Measurements from ENCODE around the gene SSH2.
A peak's percentile ranks its signal among the peaks of the same experiment; 100 is the strongest.

Gene SSH2

DNA sequence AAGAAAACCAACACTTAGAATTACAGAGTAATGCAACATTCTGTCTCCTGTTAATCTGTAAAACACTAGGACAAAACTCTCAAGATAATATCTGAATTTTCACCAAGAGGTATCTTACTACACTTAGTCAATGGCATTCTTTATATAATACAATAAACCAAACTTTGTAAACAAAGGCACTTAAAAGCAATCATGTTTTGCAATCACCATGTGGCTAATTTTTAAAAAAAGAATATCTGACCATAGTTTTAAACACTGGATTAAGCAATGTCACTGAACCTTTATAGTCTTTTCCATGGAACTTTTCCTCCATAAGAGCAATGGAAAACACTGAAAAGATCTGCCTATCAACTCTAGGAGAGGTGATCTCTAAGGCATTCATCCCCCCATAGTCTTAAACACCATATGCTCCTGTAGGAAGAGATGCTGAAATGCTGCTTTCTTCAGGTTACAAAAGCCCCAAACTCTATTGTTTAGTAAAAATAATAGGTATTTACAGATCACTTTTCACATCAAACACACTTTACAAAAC lies 163.2 kb downstream of the SSH2 start:
- ATAC-seq (no peak), DNase-seq (ENCODE audit: low spot score in 2 of 2) (no peak)
- Mint-ChIP-seq H3K36me3 (no peaks in the 10 kb centered on the region), H3K27ac (no peak overlapping the region), H3K4me3 (no peak overlapping the region), H3K4me1 (no peaks in the 10 kb centered on the region), H3K9me3 (no peaks in the 10 kb centered on the region)

DNA sequence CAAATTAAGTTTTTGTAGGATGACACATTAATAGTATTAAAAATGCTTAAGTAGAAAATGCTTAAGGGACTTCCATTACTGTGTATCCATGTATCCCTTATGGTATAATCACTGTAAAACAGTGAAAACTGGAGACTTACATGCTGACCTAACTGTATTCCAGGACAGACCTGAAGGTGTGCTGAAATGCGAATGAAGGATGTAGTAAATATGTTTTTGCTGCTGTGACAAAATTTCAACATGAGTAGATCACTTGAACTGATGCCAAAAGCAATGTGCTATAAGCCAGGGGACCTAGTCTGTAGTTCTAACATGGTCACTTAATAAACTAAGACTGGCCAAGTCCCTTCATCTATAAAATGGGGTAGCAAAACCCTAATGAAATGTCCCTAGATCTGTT lies 165.3 kb downstream of the SSH2 start:
- Mint-ChIP-seq H3K36me3 (peaks cover 11% of the 10 kb centered on the region), H3K4me1 (peaks cover 3% of the 10 kb centered on the region), H3K9me3 (no peaks in the 10 kb centered on the region), H3K27ac (no peak overlapping the region), H3K4me3 (no peak overlapping the region)
- no peak for ATAC-seq
- DNase-seq (ENCODE audit: low spot score in 2 of 2) = no peak

GRCh38 chr17:29764217-29764616 lies 165.8 kb downstream of the SSH2 start:
- Mint-ChIP-seq H3K4me1 (peaks cover 9% of the 10 kb centered on the region), H3K4me3 (no peak overlapping the region), H3K36me3 (peaks cover 11% of the 10 kb centered on the region), H3K27ac (no peak overlapping the region), H3K9me3 (no peaks in the 10 kb centered on the region)
- ATAC-seq = no peak
- DNase-seq (ENCODE audit: low spot score in 2 of 2) = no peak

GRCh38 chr17:29763273-29763672 lies 166.8 kb downstream of the SSH2 start:
- Mint-ChIP-seq H3K4me1 (peaks cover 13% of the 10 kb centered on the region), H3K27ac (no peak overlapping the region), H3K36me3 (peaks cover 11% of the 10 kb centered on the region), H3K4me3 (no peak overlapping the region), H3K9me3 (no peaks in the 10 kb centered on the region)
- no peak for ATAC-seq
- DNase-seq (ENCODE audit: low spot score in 2 of 2) = no peak

- Mint-ChIP-seq H3K9me3 (no peaks in the 10 kb centered on the region), H3K4me1 (peaks cover 20% of the 10 kb centered on the region), H3K4me3 (peak overlapping the region; percentile 93), H3K36me3 (peaks cover 30% of the 10 kb centered on the region), H3K27ac (peak overlapping the region; percentile 90)
- ATAC-seq (peak; percentile 97), DNase-seq (ENCODE audit: low spot score in 2 of 2) (peak; percentile 91 to 92)
Observed at GRCh38 chr17:29761040-29761761, 168.8 kb downstream of the SSH2 start.

GRCh38 chr17:29760279-29761039 lies 169.6 kb downstream of the SSH2 start:
- peak; percentile 14 to 66 for DNase-seq (ENCODE audit: low spot score in 2 of 2)

DNA sequence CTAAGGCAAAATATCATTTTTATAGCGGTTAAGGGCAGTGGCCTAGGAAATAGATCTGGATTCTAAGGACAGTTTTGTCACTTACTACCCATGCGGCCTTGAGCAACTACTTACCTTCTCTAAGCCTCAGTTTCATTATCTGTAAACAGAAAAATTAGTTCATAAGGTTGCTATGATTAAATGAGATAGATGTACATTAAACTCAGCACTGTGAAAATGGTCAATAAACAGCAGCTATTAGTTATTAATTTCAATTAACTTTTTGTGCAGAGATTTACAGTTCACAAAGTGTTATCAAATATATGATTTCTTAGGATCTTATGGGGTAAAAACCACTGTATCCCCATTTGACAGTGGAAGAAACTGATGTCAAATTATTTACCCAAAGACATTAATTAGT lies 171.8 kb downstream of the SSH2 start:
- ATAC-seq = no peak
- Mint-ChIP-seq H3K4me3 (peak overlapping the region; percentile 93), H3K4me1 (peaks cover 20% of the 10 kb centered on the region), H3K36me3 (peaks cover 57% of the 10 kb centered on the region), H3K27ac (peak overlapping the region; percentile 2), H3K9me3 (no peaks in the 10 kb centered on the region)
- DNase-seq (ENCODE audit: low spot score in 2 of 2) = no peak

More at GRCh38 chr17:29760279-29761039, 169.6 kb downstream of the SSH2 start:
- peak overlapping the region; percentile 90 for H3K27ac Mint-ChIP-seq
- no peaks in the 10 kb centered on the region for H3K9me3 Mint-ChIP-seq
- H3K36me3 Mint-ChIP-seq = peaks cover 38% of the 10 kb centered on the region
- ATAC-seq = peak; percentile 59
- H3K4me3 Mint-ChIP-seq = peak overlapping the region; percentile 93
- H3K4me1 Mint-ChIP-seq = peaks cover 20% of the 10 kb centered on the region

DNA sequence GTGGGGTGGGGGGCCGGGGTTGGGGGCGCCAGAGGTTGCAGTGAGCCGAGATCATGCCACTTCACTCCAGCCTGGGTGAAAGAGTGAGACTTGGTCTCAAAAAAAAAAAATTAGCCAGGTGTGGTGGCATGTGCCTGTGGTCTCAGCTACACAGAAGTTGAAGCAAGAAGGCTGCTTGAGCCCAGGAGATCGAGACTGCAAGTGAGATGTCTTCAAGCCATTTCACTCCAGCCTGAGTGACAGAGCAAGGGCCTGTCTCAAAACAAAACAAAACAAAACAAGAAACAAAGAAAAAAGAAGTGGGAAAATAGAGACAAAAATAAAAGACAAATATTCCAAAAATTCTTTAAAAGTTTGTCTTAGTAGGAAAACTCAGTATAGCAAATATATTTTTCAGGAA lies 172.2 kb downstream of the SSH2 start:
- peak overlapping the region; percentile 2 for H3K27ac Mint-ChIP-seq
- H3K36me3 Mint-ChIP-seq = peaks cover 61% of the 10 kb centered on the region
- ATAC-seq = no peak
- no peaks in the 10 kb centered on the region for H3K9me3 Mint-ChIP-seq
- H3K4me3 Mint-ChIP-seq = peak overlapping the region; percentile 93
- DNase-seq (ENCODE audit: low spot score in 2 of 2) = no peak
- peaks cover 20% of the 10 kb centered on the region for H3K4me1 Mint-ChIP-seq

DNA sequence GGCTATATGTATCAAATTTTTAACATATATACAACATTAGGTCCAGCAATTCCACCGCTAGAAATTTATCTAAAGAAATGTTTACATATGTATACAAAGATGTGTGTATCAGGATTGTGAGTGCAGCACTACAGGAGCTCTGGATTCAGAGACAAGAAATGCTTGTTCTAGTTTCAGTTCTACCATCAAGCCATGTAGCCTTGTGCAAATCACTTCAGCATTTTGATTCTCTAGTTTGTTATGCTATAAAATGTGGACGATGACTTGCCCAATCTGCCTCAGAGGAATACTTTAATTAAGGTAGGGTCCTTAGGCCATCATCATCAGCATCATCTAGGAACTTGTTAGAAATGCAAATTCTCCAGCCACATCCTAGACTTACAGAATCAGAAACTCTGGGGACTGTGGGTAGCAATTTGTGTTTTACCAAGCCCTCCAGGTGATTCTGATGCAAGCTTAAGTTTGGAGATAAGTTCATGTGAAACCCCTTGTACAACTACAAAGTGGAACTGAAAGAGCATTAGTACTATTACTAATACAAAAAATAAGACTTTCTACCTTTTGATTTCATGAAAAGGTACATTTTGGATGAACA lies 176.1 kb downstream of the SSH2 start:
- Mint-ChIP-seq H3K4me3 (no peak overlapping the region), H3K4me1 (peaks cover 27% of the 10 kb centered on the region), H3K36me3 (peaks cover 78% of the 10 kb centered on the region), H3K9me3 (no peaks in the 10 kb centered on the region), H3K27ac (peak overlapping the region; percentile 8)
- ATAC-seq (no peak), DNase-seq (ENCODE audit: low spot score in 2 of 2) (no peak)

DNA sequence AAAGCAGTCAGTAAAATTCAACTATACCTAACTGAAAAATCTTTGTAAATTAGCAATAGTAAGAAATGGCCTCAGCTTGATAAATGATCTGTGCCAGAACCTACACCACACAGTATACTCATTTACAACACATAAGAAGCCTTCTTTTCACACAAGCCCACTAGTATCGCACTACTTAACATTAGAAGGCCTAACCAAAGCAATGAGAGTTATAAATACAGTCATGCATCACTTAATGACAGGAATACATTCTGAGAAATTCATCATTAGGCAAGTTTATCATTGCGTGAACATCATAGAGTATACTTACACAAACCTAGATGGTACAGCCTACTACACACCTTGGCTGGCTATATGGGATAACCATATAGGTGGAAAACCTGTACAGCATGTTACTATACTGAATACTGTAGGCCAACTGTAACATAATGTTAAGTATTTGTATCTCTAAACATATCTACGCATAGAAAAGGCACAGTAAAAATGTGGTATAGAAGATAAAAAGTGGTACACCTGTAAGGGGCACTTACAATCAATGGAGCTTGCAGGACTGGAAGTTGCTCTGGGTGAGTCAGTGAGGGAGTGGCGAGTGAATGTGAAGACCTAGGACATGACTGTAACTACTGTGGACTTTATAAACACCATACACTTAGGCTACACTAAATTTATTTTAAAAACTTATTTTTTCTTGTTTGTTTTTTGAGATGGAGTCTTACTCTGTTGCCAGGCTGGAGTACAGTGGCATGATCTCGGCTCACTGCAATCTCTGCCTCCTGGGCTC lies 180.8 kb downstream of the SSH2 start:
- H3K4me3 Mint-ChIP-seq = no peak overlapping the region
- peaks cover 47% of the 10 kb centered on the region for H3K36me3 Mint-ChIP-seq
- H3K4me1 Mint-ChIP-seq = peaks cover 35% of the 10 kb centered on the region
- H3K9me3 Mint-ChIP-seq = no peaks in the 10 kb centered on the region
- ATAC-seq (no peak), DNase-seq (ENCODE audit: low spot score in 2 of 2) (no peak)
- H3K27ac Mint-ChIP-seq = no peak overlapping the region

DNA sequence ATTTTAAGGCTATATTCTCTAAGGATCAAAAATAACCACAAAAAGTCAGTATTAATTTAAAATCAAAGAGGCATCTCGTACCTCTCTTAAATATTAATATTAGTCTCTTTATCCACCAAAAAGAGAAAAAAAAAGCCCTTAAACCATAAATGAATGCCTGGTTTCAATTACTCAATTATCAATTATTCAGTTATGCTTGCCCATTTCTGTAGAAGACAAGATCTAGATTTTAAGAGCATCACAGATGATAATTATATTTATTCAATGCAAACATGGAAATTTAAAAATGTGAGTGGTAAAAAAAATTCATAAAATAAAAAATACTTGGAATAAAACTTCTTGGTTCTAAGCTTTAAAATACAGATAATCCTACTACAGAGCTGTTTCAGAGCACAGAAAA lies 181.6 kb downstream of the SSH2 start:
- ATAC-seq (no peak), DNase-seq (ENCODE audit: low spot score in 2 of 2) (no peak)
- Mint-ChIP-seq H3K4me3 (no peak overlapping the region), H3K4me1 (peaks cover 35% of the 10 kb centered on the region), H3K36me3 (peaks cover 45% of the 10 kb centered on the region), H3K27ac (peak overlapping the region; percentile 33), H3K9me3 (no peaks in the 10 kb centered on the region)

DNA sequence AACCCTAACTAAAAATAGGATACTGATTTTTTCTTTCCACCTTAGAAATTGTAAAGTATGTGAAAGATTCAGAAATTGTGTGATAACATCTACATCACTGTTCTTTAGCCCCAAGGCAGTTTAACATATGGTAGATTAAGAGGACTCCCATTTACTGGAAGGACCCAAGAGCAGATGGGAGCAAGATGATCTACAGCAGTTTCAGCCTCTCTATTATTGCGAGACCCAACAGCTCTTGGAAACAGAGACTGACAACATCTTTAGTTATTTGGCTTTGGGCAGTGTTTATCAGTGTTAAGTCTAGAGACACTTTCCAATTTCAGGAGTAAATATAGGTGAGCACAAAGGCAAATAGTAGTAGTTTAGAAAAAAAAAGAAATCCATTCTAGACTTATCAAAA lies 182.4 kb downstream of the SSH2 start:
- DNase-seq (ENCODE audit: low spot score in 2 of 2) (no peak), ATAC-seq (no peak)
- no peaks in the 10 kb centered on the region for H3K9me3 Mint-ChIP-seq
- H3K4me3 Mint-ChIP-seq = no peak overlapping the region
- H3K27ac Mint-ChIP-seq = peak overlapping the region; percentile 33
- peaks cover 35% of the 10 kb centered on the region for H3K4me1 Mint-ChIP-seq
- peaks cover 41% of the 10 kb centered on the region for H3K36me3 Mint-ChIP-seq

GRCh38 chr17:29746669-29747068 lies 183.4 kb downstream of the SSH2 start:
- ATAC-seq = no peak
- Mint-ChIP-seq H3K36me3 (peaks cover 41% of the 10 kb centered on the region), H3K4me1 (peaks cover 35% of the 10 kb centered on the region), H3K4me3 (no peak overlapping the region), H3K27ac (no peak overlapping the region), H3K9me3 (no peaks in the 10 kb centered on the region)
- DNase-seq (ENCODE audit: low spot score in 2 of 2) = no peak

- H3K4me1 Mint-ChIP-seq = peaks cover 29% of the 10 kb centered on the region
- peak overlapping the region; percentile 67 for H3K27ac Mint-ChIP-seq
- no peak overlapping the region for H3K4me3 Mint-ChIP-seq
Observed at GRCh38 chr17:29744121-29744520, 185.9 kb downstream of the SSH2 start.

GRCh38 chr17:29742210-29742513 lies 187.9 kb downstream of the SSH2 start:
- Mint-ChIP-seq H3K9me3 (no peaks in the 10 kb centered on the region), H3K4me3 (no peak overlapping the region), H3K27ac (no peak overlapping the region), H3K36me3 (peaks cover 23% of the 10 kb centered on the region), H3K4me1 (peaks cover 28% of the 10 kb centered on the region)
- DNase-seq (ENCODE audit: low spot score in 2 of 2) (no peak), ATAC-seq (no peak)

More at GRCh38 chr17:29744121-29744520, 185.9 kb downstream of the SSH2 start:
- DNase-seq (ENCODE audit: low spot score in 2 of 2) (no peak), ATAC-seq (no peak)
- H3K9me3 Mint-ChIP-seq = no peaks in the 10 kb centered on the region
- peaks cover 29% of the 10 kb centered on the region for H3K36me3 Mint-ChIP-seq

All from stimulated activated effector memory CD8-positive, alpha-beta T cell treated with anti-CD3 and anti-CD28 coated beads, Interleukin-12 subunit alpha, Interleukin-12 subunit beta, amount 100 ng/mL, for 72 hours (primary cell).